Smooth muscle cell (in vitro differentiated cells): ENCODE results near the gene TWF2. TPM values are rescaled to one million over a fixed set of nuclear protein-coding genes. Genes with fewer than 3 reads are reported as not detected.

Source experiments
- DNase-seq: peaks from one replicate; lab custom pipeline; 2025; ENCODE audit not compliant: unreplicated experiment; lab: John Stamatoyannopoulos, UW
- H2AFZ ChIP-seq: fragments of 200-600 bp; sonication (generic); 2 replicates; pipeline ENCODE4 v1.6.0; 2016; ENCODE audit warnings: antibody characterized with exemption, low read depth, mild to moderate bottlenecking
- H3F3A ChIP-seq: fragments of 200-600 bp; sonication (generic); 2 replicates; pipeline ENCODE4 v1.6.0; 2017; ENCODE audit warnings: antibody characterized with exemption, low read depth
- H3K27ac ChIP-seq: fragments of 200-600 bp; sonication (generic); 2 replicates; pipeline ENCODE4 v1.5.1; 2016; ENCODE audit warnings: low read depth, mild to moderate bottlenecking
- H3K27me3 ChIP-seq: fragments of 200-600 bp; sonication (generic); 2 replicates; pipeline ENCODE4 v1.6.1; 2016; ENCODE audit warnings: low read depth, mild to moderate bottlenecking
- H3K36me3 ChIP-seq: fragments of 200-600 bp; sonication (generic); 2 replicates; pipeline ENCODE4 v1.5.1; 2016; ENCODE audit warnings: low read depth
- H3K4me1 ChIP-seq: fragments of 200-600 bp; sonication (generic); 2 replicates; pipeline ENCODE4 v1.5.1; 2016; ENCODE audit warnings: low read depth
- H3K4me2 ChIP-seq: fragments of 200-600 bp; sonication (generic); 2 replicates; pipeline ENCODE4 v1.6.0; 2016; ENCODE audit warnings: mild to moderate bottlenecking
- H3K4me3 ChIP-seq: fragments of 200-600 bp; sonication (generic); 2 replicates; pipeline ENCODE4 v1.5.1; 2016; ENCODE audit warnings: mild to moderate bottlenecking
- H3K79me2 ChIP-seq: fragments of 200-600 bp; sonication (generic); 2 replicates; pipeline ENCODE4 v1.6.0; 2016; ENCODE audit warnings: low read depth, mild to moderate bottlenecking
- H3K9ac ChIP-seq: fragments of 200-600 bp; sonication (generic); 2 replicates; pipeline ENCODE4 v1.6.0; 2016; ENCODE audit warnings: low read depth
- H3K9me3 ChIP-seq: fragments of 200-600 bp; sonication (generic); replicated peaks from 2 replicates; pipeline ENCODE4 v1.5.1; 2016; ENCODE audit warnings: low read depth
- H4K20me1 ChIP-seq: fragments of 200-600 bp; sonication (generic); 2 replicates; pipeline ENCODE4 v1.6.0; 2016; ENCODE audit warnings: low read depth
- WGBS: methylation state at CpG from one replicate; pipeline ENCODE4 v1.1.7; 2016; ENCODE audit warnings: low lambda C conversion rate; 5-methylcytosine and 5-hydroxymethylcytosine counted together
- polyA plus RNA-seq: library from polyadenylated mRNA; unstranded; fragments of >200 nt; fragmentation: Nextera tagmentation; extraction: Ambion mirVana; gene quantifications from 2 replicates; pipeline ENCODE4 v1.2.1, GENCODE V29; 2016
- total RNA-seq: library from RNA; depleted of rRNA; stranded (reverse); fragments of >200 nt; gene quantifications from 2 replicates; pipeline ENCODE4 v1.2.3, GENCODE V29; 2014
- TF ChIP-seq, protein P1 (sequence below): fragments of 200-600 bp; sonication (generic); IDR thresholded peaks from 2 replicates; pipeline ENCODE4 v1.5.1; 2017; ENCODE audit warnings: borderline replicate concordance, mild to moderate bottlenecking, antibody characterized with exemption; ENCODE audit not compliant: insufficient read depth, poor library complexity, severe bottlenecking

Gene TWF2
- total and polyA plus RNA-seq, 2 experiments from 2014 or later, result 80.9 to 96.8 TPM

GRCh38 chr3:52204337-52205073 lies 34.5 kb downstream of the TWF2 start:
- Histone ChIP-seq H3K4me1 (peaks cover 13% of the 10 kb centered on the region), H3K9me3 (no peaks in the 10 kb centered on the region), H2AFZ (no peak overlapping the region), H3K4me3 (no peak overlapping the region), H3F3A (peaks cover 4% of the 10 kb centered on the region), H3K79me2 (peaks cover 18% of the 10 kb centered on the region), H4K20me1 (peaks cover 25% of the 10 kb centered on the region), H3K27ac (no peak overlapping the region), H3K27me3 (no peaks in the 10 kb centered on the region), H3K4me2 (no peak overlapping the region), H3K36me3 (peaks cover 34% of the 10 kb centered on the region), H3K9ac (no peak overlapping the region)
- DNase-seq, result no peak
- 97% methylated on average over 10 of the region's 10 CpGs for whole genome bisulfite sequencing
- TF ChIP-seq, protein P1, sequence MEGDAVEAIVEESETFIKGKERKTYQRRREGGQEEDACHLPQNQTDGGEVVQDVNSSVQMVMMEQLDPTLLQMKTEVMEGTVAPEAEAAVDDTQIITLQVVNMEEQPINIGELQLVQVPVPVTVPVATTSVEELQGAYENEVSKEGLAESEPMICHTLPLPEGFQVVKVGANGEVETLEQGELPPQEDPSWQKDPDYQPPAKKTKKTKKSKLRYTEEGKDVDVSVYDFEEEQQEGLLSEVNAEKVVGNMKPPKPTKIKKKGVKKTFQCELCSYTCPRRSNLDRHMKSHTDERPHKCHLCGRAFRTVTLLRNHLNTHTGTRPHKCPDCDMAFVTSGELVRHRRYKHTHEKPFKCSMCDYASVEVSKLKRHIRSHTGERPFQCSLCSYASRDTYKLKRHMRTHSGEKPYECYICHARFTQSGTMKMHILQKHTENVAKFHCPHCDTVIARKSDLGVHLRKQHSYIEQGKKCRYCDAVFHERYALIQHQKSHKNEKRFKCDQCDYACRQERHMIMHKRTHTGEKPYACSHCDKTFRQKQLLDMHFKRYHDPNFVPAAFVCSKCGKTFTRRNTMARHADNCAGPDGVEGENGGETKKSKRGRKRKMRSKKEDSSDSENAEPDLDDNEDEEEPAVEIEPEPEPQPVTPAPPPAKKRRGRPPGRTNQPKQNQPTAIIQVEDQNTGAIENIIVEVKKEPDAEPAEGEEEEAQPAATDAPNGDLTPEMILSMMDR, result no peak

DNA sequence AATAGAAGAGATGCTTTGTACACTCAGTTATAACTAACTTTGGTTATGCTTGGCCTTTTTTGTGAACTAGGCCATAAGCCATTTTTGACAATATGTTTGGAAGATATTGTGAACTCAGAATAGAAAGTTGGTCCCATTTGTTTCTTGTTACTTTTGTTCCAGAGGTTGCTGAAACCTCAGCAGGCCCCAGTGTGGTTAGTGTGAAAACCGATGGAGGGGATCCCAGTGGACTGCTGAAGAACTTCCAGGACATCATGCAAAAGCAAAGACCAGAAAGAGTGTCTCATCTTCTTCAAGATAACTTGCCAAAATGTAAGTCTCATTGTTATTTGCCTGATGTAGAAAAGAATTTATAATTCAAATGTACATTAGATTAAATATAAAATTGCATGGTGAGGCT lies 35.3 kb downstream of the TWF2 start:
- H3K4me2 ChIP-seq, result no peak overlapping the region
- peaks cover 32% of the 10 kb centered on the region for H3K36me3 ChIP-seq
- peaks cover 26% of the 10 kb centered on the region for H3K79me2 ChIP-seq
- no peak overlapping the region for H2AFZ ChIP-seq
- no peak overlapping the region for H3K27ac ChIP-seq
- DNase-seq, result no peak
- H4K20me1 ChIP-seq, result peaks cover 31% of the 10 kb centered on the region
- TF ChIP-seq, protein P1, result no peak
- H3K27me3 ChIP-seq, result no peaks in the 10 kb centered on the region
- peaks cover 21% of the 10 kb centered on the region for H3K4me1 ChIP-seq
- H3F3A ChIP-seq, result peaks cover 4% of the 10 kb centered on the region
- H3K9ac ChIP-seq, result no peak overlapping the region
- no peak overlapping the region for H3K4me3 ChIP-seq
- no peaks in the 10 kb centered on the region for H3K9me3 ChIP-seq
- WGBS, result 93% methylated on average over 1 of the region's 1 CpG

- TF ChIP-seq, protein P1, result no peak
- Histone ChIP-seq H3K36me3 (peaks cover 25% of the 10 kb centered on the region), H3K9ac (no peak overlapping the region), H3K4me1 (peaks cover 24% of the 10 kb centered on the region), H2AFZ (no peak overlapping the region), H3K4me3 (no peak overlapping the region), H3F3A (peaks cover 4% of the 10 kb centered on the region), H3K79me2 (peaks cover 33% of the 10 kb centered on the region), H3K4me2 (no peak overlapping the region), H4K20me1 (peaks cover 34% of the 10 kb centered on the region), H3K27me3 (no peaks in the 10 kb centered on the region), H3K9me3 (no peaks in the 10 kb centered on the region), H3K27ac (peak overlapping the region; percentile 55)
- WGBS, result 90% methylated on average over 4 of the region's 4 CpGs
- no peak for DNase-seq
These were observed 36.4 kb downstream of the TWF2 start for GRCh38 chr3:52202384-52203077.
